GF-D8 (cell line): ENCODE data around the gene FUT8.
"Not testable (repeated sequence)": the region's sequence is repeated elsewhere in the genome, so short reads cannot be mapped to it uniquely, and the experiment has no call there.

Experiments
- DNase-seq: peaks from one replicate; lab custom pipeline; 2025; lab: John Stamatoyannopoulos, UW

FUT8 gene

DNA sequence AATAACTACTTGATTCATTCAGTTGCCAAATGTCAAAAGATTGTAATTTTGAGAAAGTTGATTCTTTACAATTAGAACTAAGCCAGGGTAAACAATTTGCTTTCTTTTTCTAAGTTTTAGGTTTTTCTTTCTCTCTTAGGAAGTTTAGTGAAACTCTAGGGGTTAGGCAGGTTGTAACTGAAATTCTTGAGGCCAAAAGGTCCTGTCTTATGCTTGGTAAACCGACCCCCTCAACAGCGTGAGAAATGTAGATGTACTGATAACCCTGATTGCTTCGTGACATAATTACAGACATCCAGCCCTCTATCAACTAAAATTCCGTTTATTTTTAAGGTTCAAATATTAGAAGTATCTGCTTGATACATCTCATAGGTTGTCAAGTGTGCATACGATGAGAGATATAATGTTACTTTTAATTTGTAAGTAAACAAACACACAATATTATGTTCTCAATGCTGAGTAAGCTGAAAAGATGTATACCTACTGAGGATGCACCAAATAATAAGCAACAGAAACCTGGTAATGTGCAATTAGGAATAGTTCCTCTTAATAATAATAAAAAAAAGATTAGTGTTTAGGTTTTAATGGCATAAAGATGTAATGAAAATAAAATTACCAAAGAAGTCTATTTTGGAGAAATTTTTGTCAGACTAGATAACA, 7.2 kb downstream of the FUT8 start:
- no peak for DNase-seq

DNA sequence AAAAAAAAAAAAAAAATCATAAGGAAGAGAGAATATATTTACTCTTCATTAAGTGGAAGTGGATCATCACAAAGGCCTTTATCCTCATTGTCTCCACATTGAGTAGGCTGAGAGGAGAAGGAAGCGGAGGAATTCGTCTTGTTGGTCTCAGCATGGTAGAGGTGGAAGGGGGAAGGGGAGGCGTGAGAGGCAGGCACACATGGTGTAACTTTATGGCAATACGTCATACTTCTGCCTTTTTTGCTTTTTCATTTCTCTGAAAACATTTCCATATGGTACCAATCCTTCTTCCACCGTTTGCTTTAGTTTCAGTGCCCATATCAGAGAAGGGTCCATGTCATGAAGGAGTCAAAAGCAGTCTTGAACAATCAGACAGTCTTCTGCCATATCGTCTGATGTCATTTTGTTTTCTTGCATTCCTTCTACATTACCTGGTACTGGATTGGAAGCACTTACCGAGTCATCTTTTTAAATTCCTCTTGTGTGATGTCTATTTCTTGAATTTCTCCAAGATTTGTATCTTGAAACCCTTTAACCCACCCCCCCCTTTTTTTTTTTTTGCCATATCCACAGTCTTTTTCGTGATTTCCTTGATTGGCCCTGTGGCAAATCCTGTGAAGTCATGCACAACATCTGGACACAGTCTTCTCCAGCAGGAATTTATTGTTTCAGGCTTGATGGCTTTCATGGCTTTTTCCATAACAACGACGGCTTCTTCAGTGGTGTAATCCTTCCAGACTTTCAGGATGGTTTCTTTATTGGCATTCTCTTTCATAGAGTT, 8.9 kb downstream of the FUT8 start:
- DNase-seq = no peak

- no peak for DNase-seq
Measured at GRCh38 chr14:65422088-65422834, 9.7 kb downstream of the FUT8 start.

DNA sequence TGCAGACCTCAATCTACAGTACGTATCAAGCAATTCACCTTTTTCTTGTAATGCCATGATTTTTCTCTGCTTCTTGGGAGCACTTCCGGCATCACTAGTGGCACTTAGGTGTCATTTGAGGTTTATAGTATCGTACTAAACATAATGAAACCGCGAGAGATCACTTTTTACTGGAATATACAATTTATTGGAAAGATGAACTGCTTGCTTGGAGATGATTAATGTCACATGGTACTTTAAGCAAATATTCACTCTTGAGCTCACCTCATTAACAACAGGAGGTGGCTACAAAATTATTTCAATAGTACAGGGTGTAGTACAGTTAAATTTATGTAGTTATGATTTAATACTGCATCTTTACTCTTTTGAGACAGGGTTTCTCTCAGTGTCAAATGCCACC, 11.5 kb downstream of the FUT8 start:
- no peak for DNase-seq

DNA sequence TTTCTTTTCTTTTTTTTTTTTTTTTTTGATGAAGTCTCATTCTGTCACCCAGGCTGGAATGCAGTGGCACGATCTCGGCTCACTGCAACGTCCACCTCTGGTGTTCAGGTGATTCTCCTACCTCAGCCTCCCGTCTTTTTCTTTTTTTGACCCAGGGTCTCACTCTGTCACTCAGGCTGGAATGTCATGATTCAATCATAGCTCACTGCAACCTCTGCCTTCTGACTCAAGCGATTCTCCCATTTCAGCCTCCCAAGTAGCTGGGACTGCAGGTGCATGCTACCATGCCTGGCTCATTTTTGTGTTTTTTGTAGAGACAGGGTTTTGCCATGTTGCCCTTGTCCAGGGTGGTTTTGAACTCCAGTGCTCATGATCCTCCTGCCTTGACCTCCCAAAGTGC, 12.0 kb downstream of the FUT8 start:
- DNase-seq = no peak

GRCh38 chr14:65425885-65426284, 13.4 kb downstream of the FUT8 start:
- no peak for DNase-seq

DNA sequence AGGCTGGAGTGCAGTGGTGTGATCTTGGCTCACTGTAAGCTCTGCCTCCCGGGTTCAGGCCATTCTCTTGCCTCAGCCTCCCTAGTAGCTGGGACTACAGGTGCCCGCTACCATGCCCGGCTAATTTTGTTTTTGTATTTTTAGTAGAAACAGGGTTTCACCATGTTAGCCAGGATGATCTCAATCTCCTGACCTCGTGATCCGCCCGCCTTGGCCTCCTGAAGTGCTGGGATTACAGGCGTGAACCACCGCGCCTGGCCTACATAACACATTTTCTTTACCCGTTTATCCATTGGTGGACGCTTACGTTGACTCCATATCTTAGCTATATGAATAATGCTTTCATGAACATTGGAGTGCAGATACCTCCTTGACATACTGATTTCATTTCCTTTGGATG, 14.4 kb downstream of the FUT8 start:
- DNase-seq = not testable (repeated sequence)

DNA sequence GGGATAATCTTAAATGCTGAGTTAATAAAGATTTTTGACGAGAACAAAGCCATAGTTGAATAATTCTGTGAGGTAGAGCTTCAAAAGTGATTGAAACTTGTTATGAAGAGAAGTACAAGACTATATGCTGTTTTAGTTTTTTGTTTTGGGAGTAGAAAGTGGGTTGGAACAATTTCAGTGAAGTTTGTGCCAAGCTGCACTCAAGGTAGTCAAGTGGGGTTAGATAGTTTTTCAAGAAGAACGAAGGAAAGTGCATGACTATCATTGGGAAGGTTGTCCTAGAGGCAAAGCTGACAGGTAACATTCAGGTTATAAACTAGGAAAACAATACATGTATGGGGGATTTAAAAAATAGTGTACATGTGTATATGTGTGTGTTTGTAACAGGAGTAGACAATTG, 16.2 kb downstream of the FUT8 start:
- no peak for DNase-seq

- no peak for DNase-seq
Measured at GRCh38 chr14:65429757-65430156, 17.2 kb downstream of the FUT8 start.

DNA sequence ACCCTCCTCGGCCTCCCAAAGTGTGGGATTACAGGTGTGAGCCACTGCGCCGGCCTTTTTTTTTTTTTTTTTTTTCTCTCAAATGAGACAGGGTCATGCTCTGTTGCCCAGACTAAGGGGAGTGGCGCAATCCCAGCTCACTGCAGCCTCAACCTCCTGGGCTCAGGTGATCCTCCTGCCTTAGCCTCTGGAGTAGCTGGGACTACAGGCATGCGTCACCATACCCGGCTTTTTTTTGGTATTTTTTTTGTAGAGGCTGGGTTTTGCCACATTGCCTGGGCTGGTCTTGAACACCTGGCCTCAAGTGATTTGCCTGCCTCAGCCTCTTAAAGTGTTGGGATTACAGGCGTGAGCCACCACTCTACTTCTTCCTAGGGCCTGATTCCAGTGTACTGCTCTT, 18.7 kb downstream of the FUT8 start:
- no peak for DNase-seq

DNA sequence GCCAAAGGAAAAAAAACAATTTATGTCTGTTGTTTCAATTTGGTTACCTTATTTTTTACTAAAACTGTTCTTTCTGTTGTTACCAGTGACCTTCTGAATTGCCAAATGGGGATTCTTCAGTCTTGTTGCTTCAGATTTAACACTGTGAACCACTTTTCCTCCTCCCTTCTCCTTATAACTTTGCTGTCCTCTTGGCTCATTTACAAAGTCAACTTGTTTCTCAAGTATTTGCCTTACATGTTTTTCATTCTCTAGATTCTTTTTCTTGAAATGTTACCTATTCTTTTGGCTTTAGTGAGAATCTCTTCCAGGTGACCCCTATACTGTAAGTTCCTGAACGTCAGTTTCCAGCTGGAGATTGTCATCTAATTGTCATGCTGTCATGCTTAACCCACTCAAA, 19.4 kb downstream of the FUT8 start:
- no peak for DNase-seq

DNA sequence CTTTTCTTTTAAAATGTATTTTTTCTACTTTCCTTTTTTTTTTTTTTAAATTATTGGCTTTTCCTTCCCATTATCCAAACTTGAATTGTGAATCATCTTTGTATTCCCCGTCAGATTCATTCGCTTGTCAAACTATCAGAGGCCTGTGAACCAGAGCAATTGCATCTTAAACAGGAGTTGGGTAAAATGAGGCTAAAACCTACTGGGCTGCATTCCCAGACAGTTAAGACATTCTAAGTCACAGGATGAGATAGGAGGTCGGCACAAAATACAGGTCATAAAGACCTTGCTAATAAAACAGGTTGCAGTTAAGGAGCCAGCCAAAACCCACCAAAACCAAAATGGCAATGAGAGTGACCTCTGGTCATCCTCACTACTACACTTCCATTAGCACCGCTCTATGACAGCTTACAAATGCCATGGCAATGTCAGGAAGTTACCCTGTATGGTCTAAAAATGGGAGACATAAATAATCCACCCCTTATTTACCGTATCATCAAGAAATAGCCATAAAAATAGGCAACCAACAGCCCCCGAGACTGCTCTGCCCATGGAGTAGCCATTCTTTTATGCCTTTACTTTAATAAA, 19.9 kb downstream of the FUT8 start:
- DNase-seq = no peak

DNA sequence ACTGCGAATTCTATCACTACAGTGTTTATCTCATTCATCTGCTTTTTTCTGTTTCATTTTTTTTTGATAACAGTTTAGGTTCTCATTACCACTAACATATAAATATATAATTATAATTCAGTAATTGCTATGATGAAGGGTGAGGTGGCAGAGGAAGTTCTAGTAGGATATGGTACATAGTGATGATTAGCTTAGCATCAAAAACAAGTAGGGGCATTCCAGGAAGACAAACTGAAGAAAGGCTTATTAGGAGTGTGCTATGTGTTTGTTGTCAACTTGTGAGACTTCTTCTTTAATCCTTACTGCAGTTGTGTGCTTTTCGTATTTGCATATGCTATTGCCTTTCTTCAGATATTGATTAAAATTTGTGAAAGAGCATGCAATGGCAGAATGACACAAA, 20.6 kb downstream of the FUT8 start:
- no peak for DNase-seq

GRCh38 chr14:65433646-65434045, 21.1 kb downstream of the FUT8 start:
- no peak for DNase-seq

DNA sequence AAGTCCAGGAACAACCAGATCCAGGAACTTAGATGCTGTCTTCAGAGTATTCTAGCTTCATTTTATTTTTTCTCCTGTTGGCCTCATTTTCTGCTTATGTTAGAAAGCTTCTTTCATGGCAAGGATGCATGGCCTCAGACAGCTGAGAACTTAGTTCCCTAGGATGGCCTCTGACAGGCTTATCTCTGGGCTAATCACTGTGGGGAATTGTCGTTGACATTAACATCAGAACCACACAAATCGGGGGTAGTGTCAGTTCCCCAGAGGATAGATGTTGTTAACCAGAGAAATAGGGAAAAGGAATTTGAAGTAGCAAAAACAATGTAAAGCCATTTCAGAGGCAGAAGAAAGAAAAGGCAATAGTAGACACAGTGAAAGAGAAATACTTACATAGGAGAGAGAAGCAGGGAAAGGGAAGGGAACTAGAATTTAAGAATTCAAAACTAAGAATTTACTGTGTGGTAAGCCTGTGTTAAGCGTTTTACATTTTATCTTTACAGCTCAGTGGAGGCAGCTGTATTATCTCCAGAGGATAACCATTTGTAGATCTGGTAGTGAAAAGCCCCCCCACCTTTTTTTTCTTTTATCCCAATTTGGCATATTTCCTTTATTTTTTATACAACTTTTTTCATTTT, 21.8 kb downstream of the FUT8 start:
- DNase-seq = no peak

GRCh38 chr14:65438266-65438933, 25.9 kb downstream of the FUT8 start:
- no peak for DNase-seq

GRCh38 chr14:65439117-65439516, 26.6 kb downstream of the FUT8 start:
- DNase-seq = no peak

DNA sequence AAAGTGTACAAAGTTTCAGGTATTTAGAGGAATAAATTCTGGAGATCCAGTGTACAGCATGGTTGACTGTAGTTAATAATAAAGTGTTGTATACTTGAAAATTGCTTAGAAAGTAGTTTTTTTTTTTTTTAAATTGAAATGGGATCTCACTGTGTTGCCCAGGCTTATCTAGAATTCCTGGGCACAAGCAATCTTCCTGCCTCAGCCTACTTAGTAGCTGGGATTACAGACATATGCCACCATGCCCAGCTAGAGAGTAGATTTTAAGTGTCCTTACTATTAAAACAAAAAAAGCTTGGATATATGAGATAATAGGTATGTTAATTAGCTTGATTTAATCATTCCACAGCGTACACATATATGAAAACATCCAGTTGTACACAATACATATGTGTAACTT, 27.7 kb downstream of the FUT8 start:
- DNase-seq = no peak

- DNase-seq = no peak
Measured at GRCh38 chr14:65444230-65444629, 31.7 kb downstream of the FUT8 start.

DNA sequence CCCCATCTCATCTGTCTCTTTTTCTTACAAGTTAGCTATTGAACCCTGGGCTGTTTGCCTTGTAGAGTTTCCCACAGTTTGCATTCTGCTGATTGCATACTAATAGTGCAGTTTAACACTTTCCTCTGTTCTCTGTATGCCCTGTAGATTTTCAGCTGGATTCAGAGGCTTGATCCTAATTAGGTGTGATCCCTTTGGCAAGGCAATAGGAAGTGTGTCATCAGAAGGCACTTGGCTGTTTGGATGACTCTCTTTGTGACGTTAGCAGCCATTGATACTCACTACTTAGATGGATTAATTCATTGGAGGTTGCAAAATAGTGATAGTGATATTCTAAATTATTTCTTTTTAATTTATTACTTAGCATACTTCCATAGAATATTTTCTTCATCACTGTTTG, 33.6 kb downstream of the FUT8 start:
- DNase-seq = no peak

- no peak for DNase-seq
Measured at GRCh38 chr14:65449647-65450046, 37.1 kb downstream of the FUT8 start.
